ENCODE data around the gene NANS. TPM values are rescaled to one million over a fixed set of nuclear protein-coding genes. Genes with fewer than 3 reads are reported as not detected.
A peak's percentile ranks its signal among the peaks of the same experiment; 100 is the strongest.

Gene NANS
- polyA plus RNA-seq, 3 donors: 41.3 to 109 (median 95.9) TPM

DNA sequence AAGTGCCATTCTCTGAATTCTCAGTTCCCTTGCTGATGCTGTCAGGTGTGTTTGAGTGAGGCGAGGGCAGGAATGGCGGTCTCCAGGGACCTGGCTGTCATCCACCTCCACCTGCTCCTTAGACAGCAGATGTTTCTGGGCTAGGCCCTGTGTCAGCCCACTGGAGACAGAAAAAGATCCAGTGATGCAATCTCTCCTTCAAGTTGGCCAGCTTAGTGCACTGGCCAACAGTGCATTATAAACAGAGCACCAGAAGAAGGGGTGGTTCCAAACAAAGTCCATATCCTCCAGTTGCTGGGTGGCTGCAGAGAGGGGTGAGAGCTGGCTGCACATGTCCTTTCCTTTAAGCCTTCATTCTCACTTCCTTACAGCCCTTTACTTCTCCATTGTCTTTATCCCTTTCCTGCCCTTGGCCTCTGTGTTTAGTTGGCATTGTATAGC, 26.5 kb downstream of the NANS start:
- Histone ChIP-seq H3K27me3 (ENCODE audit: control insufficient read depth in 2 of 2, insufficient read depth in 2 of 2, low read length in 2 of 2) (no peaks in the 10 kb centered on the region), H3K4me3 (replicated peaks in 1 of 3; ENCODE audit: low read depth in 2 of 3, low read length in 3 of 3) (no peak overlapping the region), H3K36me3 (replicated peaks in 1 of 2; ENCODE audit: control insufficient read depth in 1 of 2, insufficient read depth in 2 of 2, low read length in 2 of 2) (peaks cover 85 to 94% of the 10 kb centered on the region in 2 donors), H3K9ac (ENCODE audit: insufficient read depth, low read length, poor library complexity, severe bottlenecking) (no peak overlapping the region), H4K20me1 (ENCODE audit: insufficient read depth, low read length) (peaks cover 48% of the 10 kb centered on the region), H3K9me3 (replicated peaks in 1 of 2; ENCODE audit: control insufficient read depth in 1 of 2, insufficient read depth in 1 of 2, low read length in 2 of 2) (no peaks in the 10 kb centered on the region), H3K27ac (ENCODE audit: low read depth in 1 of 2, low read length in 2 of 2) (peak overlapping the region in 1 of 2 donors; percentile 47), H3K79me2 (ENCODE audit: insufficient read depth, low read length) (peaks cover 17% of the 10 kb centered on the region), H3K4me2 (replicated peaks; ENCODE audit: extremely low read depth, low read length, poor library complexity, severe bottlenecking) (no peak overlapping the region), H3K4me1 (ENCODE audit: control insufficient read depth in 1 of 2, insufficient read depth in 2 of 2, low read length in 2 of 2) (peaks cover 0 to 5% of the 10 kb centered on the region in 2 donors), H2AFZ (ENCODE audit: insufficient read depth, low read depth, low read length, poor library complexity, severe bottlenecking) (no peak overlapping the region)
- intact Hi-C loops (cut with micrococcal nuclease): no loop called here
- DNase-seq: no peak
- TF ChIP-seq, protein P1, sequence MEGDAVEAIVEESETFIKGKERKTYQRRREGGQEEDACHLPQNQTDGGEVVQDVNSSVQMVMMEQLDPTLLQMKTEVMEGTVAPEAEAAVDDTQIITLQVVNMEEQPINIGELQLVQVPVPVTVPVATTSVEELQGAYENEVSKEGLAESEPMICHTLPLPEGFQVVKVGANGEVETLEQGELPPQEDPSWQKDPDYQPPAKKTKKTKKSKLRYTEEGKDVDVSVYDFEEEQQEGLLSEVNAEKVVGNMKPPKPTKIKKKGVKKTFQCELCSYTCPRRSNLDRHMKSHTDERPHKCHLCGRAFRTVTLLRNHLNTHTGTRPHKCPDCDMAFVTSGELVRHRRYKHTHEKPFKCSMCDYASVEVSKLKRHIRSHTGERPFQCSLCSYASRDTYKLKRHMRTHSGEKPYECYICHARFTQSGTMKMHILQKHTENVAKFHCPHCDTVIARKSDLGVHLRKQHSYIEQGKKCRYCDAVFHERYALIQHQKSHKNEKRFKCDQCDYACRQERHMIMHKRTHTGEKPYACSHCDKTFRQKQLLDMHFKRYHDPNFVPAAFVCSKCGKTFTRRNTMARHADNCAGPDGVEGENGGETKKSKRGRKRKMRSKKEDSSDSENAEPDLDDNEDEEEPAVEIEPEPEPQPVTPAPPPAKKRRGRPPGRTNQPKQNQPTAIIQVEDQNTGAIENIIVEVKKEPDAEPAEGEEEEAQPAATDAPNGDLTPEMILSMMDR (IDR thresholded peaks at IDR 0.05): no peak
- H3K27ac Mint-ChIP-seq: peak overlapping the region in 5 of 7 donors; percentile 15 to 89 (median 75)
- peaks cover 0 to 4% (median 0%) of the 10 kb centered on the region in 3 donors for H3K27me3 Mint-ChIP-seq (ENCODE audit: low read depth in 3 of 3)
- no CpG with 5 or more reads among the region's 2 CpGs for WGBS (ENCODE audit: insufficient coverage)
- no peak overlapping the region for H3K4me3 Mint-ChIP-seq
- peaks cover 0 to 3% (median 0%) of the 10 kb centered on the region in 7 donors for H3K9me3 Mint-ChIP-seq
- peaks cover 20% of the 10 kb centered on the region for H3K4me1 Mint-ChIP-seq
- H3K36me3 Mint-ChIP-seq: peaks cover 82 to 89% of the 10 kb centered on the region in 2 donors

DNA sequence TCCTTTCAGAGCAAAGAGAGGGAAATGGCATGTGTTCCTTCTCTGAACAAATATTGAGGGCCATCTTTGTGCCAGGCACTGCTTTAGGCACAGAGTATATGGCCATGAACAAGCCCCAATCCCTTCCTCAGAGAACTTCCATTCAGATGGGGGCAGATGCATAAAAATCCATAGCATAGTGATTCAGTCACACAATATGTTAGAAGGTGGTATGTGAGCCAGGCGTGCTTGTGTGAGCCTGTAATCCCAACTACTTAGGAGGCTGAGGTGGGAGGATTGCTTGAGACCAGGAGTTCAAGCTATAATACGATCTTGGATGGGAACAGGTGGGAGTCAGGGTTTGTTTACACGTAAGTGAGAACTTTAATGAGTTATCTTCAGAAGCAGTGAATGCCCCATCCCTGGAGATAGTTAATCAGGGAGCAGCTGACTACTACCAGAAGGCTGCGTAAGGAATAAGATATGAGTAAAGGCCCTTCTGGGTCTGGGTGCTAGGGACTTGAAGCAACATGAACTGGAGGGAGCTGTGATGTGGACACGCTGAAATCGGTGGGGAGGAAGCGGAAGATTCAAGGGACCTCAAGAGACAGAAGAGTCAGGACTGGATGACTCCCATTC, 27.1 kb downstream of the NANS start:
- peak overlapping the region in 1 of 2 donors; percentile 47 for H3K27ac ChIP-seq (ENCODE audit: low read depth in 1 of 2, low read length in 2 of 2)
- no peak overlapping the region for H3K4me2 ChIP-seq (replicated peaks; ENCODE audit: extremely low read depth, low read length, poor library complexity, severe bottlenecking)
- H3K27me3 ChIP-seq (ENCODE audit: control insufficient read depth in 2 of 2, insufficient read depth in 2 of 2, low read length in 2 of 2): no peaks in the 10 kb centered on the region
- peaks cover 44% of the 10 kb centered on the region for H4K20me1 ChIP-seq (ENCODE audit: insufficient read depth, low read length)
- peak overlapping the region in 5 of 7 donors; percentile 26 to 89 (median 75) for H3K27ac Mint-ChIP-seq
- H3K9me3 ChIP-seq (replicated peaks in 1 of 2; ENCODE audit: control insufficient read depth in 1 of 2, insufficient read depth in 1 of 2, low read length in 2 of 2): no peaks in the 10 kb centered on the region
- H3K9ac ChIP-seq (ENCODE audit: insufficient read depth, low read length, poor library complexity, severe bottlenecking): no peak overlapping the region
- H3K36me3 Mint-ChIP-seq: peaks cover 81 to 87% of the 10 kb centered on the region in 2 donors
- peaks cover 0 to 5% of the 10 kb centered on the region in 2 donors for H3K4me1 ChIP-seq (ENCODE audit: control insufficient read depth in 1 of 2, insufficient read depth in 2 of 2, low read length in 2 of 2)
- intact Hi-C loops (cut with micrococcal nuclease): no loop called here
- no peak overlapping the region for H3K4me3 ChIP-seq (replicated peaks in 1 of 3; ENCODE audit: low read depth in 2 of 3, low read length in 3 of 3)
- H3K9me3 Mint-ChIP-seq: peaks cover 0 to 3% (median 0%) of the 10 kb centered on the region in 7 donors
- peaks cover 15% of the 10 kb centered on the region for H3K79me2 ChIP-seq (ENCODE audit: insufficient read depth, low read length)
- H3K27me3 Mint-ChIP-seq (ENCODE audit: low read depth in 3 of 3): peaks cover 0 to 4% (median 0%) of the 10 kb centered on the region in 3 donors
- H3K36me3 ChIP-seq (replicated peaks in 1 of 2; ENCODE audit: control insufficient read depth in 1 of 2, insufficient read depth in 2 of 2, low read length in 2 of 2): peaks cover 85 to 88% of the 10 kb centered on the region in 2 donors
- no peak overlapping the region for H3K4me3 Mint-ChIP-seq
- no peak for DNase-seq
- H2AFZ ChIP-seq (ENCODE audit: insufficient read depth, low read depth, low read length, poor library complexity, severe bottlenecking): no peak overlapping the region
- H3K4me1 Mint-ChIP-seq: peaks cover 24% of the 10 kb centered on the region
- TF ChIP-seq, protein P1 (IDR thresholded peaks at IDR 0.05): no peak
- WGBS (ENCODE audit: insufficient coverage): 100% methylated on average over 3 of the region's 7 CpGs

Measured in CD14-positive monocyte (primary cell).